ENCODE data around the gene RIN2.

- TF ChIP-seq CTCF (IDR thresholded peaks at IDR 0.05): no peak
- TF ChIP-seq POLR2A (IDR thresholded peaks at IDR 0.05): no peak
These were observed 31.0 kb downstream of the RIN2 start for GRCh38 chr20:19789009-19789408.

All from suprapubic skin (tissue), 3 donors.